Frontal cortex (tissue), 4 donors: ENCODE data around the gene RBPJ. TPM values are rescaled to one million over a fixed set of nuclear protein-coding genes. Genes with fewer than 3 reads are reported as not detected.

ENCODE experiments used
- DNase-seq, 2 donors: peaks; one replicate each; pipeline ENCODE4 v3.0.0; 2012; ENCODE audit warnings: low spot score in 2 of 2
- FAIRE-seq: peaks from 2 replicates; lab custom pipeline; 2012; peaks lifted over from hg19 to GRCh38; lab: Jason Lieb, UNC
- total RNA-seq: library from RNA; depleted of rRNA; stranded (reverse); fragments of >200 nt; gene quantifications from one replicate; pipeline ENCODE4 v1.2.3, GENCODE V29; 2014
- donor health status: control.
- donor health status: control.
- donor health status: control.

RBPJ gene
- total RNA-seq, 1 donor from 2014 or later: 77.0 TPM

DNA sequence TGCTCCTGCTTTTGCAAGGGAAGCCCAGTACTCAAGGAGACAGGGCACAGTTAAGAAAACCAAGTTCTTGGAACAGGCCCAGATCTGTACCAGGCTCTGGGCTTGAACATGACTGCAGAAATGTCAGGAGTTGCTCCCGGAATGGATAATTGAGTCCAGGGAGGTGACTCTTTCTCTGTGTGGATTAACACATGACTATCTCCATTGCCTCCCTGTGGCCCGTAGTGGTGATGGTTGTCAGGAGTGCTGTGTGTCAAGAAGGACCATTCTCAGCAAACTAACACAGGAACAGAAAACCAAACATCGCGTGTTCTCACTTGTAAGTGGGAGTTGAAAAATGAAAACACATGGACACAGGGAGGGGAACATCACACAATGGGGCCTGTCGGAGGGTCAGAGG, 129.6 kb downstream of the RBPJ start:
- FAIRE-seq: no peak
- no peak for DNase-seq

GRCh38 chr4:26451597-26451996, 130.8 kb downstream of the RBPJ start:
- DNase-seq (no peak), FAIRE-seq (no peak)

- DNase-seq (no peak), FAIRE-seq (no peak)
These were observed 132.0 kb downstream of the RBPJ start for GRCh38 chr4:26452565-26453531.

DNA sequence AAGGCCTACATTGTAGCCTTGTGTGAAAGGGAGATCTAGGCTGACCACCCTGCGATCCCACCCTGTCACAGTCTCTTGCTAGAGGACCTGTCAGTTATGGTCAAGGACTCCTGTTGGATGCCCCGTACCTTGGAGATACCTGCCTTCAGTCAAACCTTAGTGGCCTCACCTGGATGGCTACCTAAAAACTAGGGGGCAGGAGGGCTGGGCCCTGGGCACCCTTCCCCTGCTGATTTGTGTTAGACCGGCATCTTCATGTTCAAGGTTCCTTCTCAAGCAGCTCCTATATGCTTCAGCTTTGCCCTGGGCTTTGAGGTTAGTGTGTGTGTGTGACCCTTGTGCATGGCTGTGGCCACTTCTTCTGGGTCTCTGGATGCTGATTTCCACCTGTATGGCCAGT, 134.1 kb downstream of the RBPJ start:
- no peak for FAIRE-seq
- DNase-seq: no peak

DNA sequence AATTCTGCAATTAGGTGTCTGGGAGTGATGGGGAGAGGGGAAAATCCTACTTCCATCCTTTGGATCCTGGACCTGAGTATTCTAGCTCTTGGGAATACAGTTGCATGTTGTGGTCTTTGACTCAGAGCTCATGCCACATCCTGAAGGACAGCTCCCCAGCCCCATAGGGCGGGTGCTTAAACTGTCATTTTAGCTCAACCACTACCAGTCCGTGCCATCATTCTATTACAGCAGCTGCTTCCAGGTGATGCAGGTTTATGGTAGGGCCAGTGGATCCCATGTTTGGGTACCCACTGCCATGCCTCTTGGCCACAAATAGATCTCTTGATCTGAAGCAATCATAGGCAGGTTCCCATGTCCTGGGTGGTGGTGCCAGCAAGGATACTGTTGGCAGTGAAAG, 134.8 kb downstream of the RBPJ start:
- DNase-seq (no peak), FAIRE-seq (no peak)

- FAIRE-seq (no peak), DNase-seq (no peak)
These were observed 136.6 kb downstream of the RBPJ start for GRCh38 chr4:26457412-26457811.

DNA sequence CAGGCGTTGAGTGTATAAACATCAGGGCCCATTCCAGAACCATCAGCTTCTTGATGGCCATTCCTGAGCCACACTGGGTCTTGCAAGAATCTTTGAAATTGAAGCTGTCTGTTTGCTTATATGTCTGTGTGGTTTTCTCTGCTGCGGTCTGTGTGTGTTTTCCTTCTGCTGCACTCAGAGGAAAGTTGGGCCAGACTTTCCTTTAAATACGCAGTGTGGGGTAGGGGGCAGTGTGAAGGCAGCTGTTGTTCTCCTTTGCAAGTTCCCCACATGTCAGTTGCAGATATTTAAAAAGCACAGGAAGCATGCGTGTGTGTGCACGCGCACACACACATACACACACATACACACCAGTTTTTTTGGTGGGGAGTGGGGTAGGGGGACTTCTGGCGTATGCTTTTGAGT, 137.3 kb downstream of the RBPJ start:
- FAIRE-seq (no peak), DNase-seq (no peak)

GRCh38 chr4:26459054-26459755, 138.4 kb downstream of the RBPJ start:
- peak in 1 of 2 donors; percentile 47 for DNase-seq
- no peak for FAIRE-seq

GRCh38 chr4:26459756-26460530, 139.1 kb downstream of the RBPJ start:
- DNase-seq (no peak), FAIRE-seq (no peak)

GRCh38 chr4:26462874-26463273, 142.1 kb downstream of the RBPJ start:
- FAIRE-seq (no peak), DNase-seq (no peak)

DNA sequence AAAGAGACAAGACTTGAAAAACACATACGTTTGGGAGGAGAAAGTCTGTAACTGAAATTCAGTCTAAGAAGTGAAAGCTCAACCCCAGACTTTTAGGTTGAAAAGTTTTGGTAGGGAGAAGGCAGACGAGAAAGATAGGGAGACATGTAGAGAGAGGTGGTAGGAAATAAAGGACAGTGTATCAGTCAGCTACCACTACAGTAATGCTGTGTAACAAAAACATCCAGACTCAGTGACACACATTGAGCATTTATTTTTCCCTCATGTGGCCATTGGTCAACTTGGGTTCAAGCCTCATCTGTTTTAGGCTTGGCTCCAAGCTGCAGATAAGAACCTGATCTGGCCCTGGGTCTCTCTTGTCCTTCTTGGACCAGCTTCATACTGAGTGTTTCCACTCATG, 142.6 kb downstream of the RBPJ start:
- DNase-seq (no peak), FAIRE-seq (no peak)

GRCh38 chr4:26464420-26465095, 143.7 kb downstream of the RBPJ start:
- FAIRE-seq (no peak), DNase-seq (no peak)

DNA sequence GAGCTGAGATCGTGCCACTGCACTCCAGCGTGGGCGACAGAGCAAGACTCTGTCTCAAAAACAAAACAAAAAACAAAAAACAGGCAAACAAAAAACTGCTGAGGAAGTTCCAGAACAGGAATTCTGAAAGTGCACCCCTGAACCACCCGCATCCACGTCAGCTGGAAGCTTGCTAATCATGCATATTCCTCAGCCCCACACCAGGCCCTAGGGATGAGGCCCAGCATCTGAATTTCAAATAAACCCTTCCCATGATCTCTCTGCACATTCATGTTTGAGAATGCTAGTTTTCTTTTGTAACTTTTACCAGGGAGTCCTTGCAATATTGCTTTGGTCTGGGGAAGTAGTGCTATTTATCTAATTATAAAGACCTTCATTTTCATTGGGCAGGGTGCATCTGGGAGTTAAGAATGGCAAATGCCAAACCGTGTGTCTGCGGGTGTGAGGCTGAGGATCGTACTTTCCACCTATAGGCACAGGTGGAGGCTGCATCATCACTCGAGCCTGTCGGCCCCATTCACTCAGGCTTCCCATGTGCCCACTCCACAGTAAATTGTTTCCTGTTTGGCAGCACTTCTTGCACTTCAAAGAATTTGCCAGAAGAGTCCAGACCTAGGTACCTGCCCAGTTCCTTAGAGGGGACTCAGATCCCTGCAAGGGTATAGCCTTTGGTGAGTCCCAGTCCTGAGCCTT, 145.9 kb downstream of the RBPJ start:
- DNase-seq: no peak
- FAIRE-seq: no peak

- FAIRE-seq (no peak), DNase-seq (no peak)
These were observed 146.9 kb downstream of the RBPJ start for GRCh38 chr4:26467724-26468123.

GRCh38 chr4:26468283-26468949, 147.6 kb downstream of the RBPJ start:
- FAIRE-seq (no peak), DNase-seq (no peak)

GRCh38 chr4:26468977-26469376, 148.2 kb downstream of the RBPJ start:
- DNase-seq: no peak
- no peak for FAIRE-seq

- no peak for FAIRE-seq
- DNase-seq: no peak
These were observed 151.1 kb downstream of the RBPJ start for GRCh38 chr4:26471890-26472289.

DNA sequence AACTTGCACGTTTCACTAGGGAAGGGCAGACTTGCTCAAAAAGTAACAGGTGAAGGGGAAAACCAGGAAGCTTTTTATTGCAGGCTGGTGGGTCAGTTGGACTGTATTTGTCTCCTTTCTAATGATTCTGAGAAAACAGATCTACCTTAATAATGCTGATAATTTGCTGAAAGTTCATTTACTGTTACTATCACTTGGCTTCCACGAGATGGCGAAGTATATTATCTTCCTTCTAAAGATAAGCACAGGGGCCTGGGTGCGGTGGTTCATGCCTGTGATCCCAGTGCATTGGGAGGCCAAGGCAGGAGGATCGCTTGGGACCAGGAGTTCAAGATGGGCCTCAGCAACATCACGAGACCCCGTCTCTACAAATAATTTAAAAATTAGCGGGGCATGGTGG, 153.1 kb downstream of the RBPJ start:
- FAIRE-seq: no peak

GRCh38 chr4:26474551-26474950, 153.7 kb downstream of the RBPJ start:
- no peak for DNase-seq
- FAIRE-seq: no peak

More for the DNA sequence above, 153.1 kb downstream of the RBPJ start:
- no peak for DNase-seq
